NCI-H2029 treated with DMSO at 0.1 percent for 48 hours (cell line): Measurements from ENCODE around the gene POLR3E.

ENCODE experiments used
- DNase-seq: peaks from one replicate; lab custom pipeline; 2025; lab: John Stamatoyannopoulos, UW

POLR3E gene, protein sequence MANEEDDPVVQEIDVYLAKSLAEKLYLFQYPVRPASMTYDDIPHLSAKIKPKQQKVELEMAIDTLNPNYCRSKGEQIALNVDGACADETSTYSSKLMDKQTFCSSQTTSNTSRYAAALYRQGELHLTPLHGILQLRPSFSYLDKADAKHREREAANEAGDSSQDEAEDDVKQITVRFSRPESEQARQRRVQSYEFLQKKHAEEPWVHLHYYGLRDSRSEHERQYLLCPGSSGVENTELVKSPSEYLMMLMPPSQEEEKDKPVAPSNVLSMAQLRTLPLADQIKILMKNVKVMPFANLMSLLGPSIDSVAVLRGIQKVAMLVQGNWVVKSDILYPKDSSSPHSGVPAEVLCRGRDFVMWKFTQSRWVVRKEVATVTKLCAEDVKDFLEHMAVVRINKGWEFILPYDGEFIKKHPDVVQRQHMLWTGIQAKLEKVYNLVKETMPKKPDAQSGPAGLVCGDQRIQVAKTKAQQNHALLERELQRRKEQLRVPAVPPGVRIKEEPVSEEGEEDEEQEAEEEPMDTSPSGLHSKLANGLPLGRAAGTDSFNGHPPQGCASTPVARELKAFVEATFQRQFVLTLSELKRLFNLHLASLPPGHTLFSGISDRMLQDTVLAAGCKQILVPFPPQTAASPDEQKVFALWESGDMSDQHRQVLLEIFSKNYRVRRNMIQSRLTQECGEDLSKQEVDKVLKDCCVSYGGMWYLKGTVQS

GRCh38 chr16:22297114-22297870 lies at the start of gene POLR3E:
Gene POLR3E, plus strand, starts transcription at chr16:22297409. Its CDS starts 5,560 bp downstream, at chr16:22302969.
- peak; percentile 83 for DNase-seq

GRCh38 chr16:22250522-22250921 lies 46.7 kb upstream of the POLR3E start:
- no peak for DNase-seq

DNA sequence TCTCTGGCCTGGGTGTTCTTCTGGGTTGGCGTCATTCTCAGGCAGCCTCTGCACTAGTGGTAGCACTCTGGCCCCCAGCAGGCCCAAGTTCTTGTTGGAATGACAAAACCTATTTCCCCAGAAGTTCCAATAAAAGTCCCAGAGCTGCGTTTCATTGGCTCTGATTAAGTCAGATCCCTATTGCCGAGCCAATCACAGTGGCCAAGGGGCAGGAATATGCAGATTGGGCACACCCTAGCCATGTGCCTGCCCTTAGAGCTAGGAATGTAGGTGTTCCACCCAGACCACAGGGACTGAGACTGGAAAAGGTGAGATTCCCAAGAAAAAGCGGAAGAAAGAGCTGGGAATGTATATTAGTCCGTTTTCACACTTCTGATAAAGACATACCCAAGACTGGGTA lies 44.9 kb upstream of the POLR3E start:
- DNase-seq = no peak

DNA sequence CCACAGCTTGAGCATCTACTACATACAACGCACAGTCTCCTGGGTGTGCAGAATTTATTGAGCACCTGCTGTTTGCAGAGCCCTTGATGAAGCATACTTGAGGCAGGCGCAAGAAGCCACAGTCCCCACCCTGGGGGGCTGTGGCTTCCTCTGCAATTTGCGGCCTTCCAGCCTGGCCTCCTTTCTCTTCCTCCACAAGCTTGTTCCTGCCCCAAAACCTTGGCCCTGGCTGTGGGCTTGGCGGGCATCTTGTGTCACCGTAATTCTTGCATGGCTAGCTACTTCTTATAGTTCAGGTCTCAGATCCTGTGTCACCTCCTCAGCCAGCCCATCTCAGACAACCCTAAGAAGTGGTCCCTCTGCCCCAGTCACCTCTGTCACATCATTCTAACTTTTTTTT lies 43.9 kb upstream of the POLR3E start:
- no peak for DNase-seq

- DNase-seq = no peak
Measured at GRCh38 chr16:22255335-22255734, 41.9 kb upstream of the POLR3E start.

GRCh38 chr16:22257440-22257839 lies 39.8 kb upstream of the POLR3E start:
- DNase-seq = no peak

GRCh38 chr16:22260490-22260889 lies 36.7 kb upstream of the POLR3E start:
- no peak for DNase-seq

GRCh38 chr16:22262460-22262859 lies 34.7 kb upstream of the POLR3E start:
- no peak for DNase-seq

GRCh38 chr16:22264786-22265185 lies 32.4 kb upstream of the POLR3E start:
- DNase-seq = no peak

DNA sequence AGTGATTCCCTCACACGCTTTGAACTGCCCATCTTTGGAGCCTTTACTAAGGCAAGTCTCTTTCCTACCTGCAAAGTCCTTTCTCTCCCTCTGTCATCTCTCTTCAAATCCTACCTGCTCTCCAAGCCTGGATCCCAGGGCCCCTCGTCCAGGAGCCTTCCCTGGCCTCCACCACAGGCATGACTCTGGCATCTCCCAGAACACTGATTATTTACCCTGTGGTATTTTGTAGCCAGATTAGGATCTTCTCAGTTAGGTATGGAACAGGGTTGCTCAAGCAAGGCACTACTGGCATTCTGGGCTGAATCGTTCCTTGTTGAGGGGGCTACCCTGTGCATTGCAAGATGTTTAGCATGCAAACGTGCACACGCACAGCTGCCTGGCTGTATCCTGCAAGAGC lies 31.9 kb upstream of the POLR3E start:
- no peak for DNase-seq

GRCh38 chr16:22266546-22266945 lies 30.7 kb upstream of the POLR3E start:
- no peak for DNase-seq

DNA sequence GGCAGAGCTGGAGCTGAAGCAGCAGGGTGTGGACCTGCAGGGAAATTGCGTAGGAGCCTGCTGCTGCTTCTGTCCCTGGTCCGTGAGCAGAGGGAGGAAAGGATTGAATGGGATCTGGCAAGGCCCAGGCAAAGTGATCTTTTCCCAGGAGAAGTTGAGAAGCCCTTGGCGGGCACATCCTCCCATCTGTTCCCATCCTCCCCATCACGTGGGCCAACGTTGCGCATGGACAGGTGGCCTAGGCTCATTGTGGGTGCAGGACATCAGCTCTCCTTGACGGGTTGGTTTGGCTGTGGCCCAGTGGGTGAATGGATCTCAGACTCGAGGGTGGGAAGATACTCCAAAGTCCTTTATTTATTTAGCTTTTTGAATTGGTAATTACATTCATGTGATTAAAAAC lies 29.4 kb upstream of the POLR3E start:
- DNase-seq = peak; percentile 21

- DNase-seq = no peak
Measured at GRCh38 chr16:22270525-22270924, 26.7 kb upstream of the POLR3E start.

- no peak for DNase-seq
Measured at GRCh38 chr16:22272870-22273650, 24.1 kb upstream of the POLR3E start.

- no peak for DNase-seq
Measured at GRCh38 chr16:22274916-22275315, 22.3 kb upstream of the POLR3E start.

DNA sequence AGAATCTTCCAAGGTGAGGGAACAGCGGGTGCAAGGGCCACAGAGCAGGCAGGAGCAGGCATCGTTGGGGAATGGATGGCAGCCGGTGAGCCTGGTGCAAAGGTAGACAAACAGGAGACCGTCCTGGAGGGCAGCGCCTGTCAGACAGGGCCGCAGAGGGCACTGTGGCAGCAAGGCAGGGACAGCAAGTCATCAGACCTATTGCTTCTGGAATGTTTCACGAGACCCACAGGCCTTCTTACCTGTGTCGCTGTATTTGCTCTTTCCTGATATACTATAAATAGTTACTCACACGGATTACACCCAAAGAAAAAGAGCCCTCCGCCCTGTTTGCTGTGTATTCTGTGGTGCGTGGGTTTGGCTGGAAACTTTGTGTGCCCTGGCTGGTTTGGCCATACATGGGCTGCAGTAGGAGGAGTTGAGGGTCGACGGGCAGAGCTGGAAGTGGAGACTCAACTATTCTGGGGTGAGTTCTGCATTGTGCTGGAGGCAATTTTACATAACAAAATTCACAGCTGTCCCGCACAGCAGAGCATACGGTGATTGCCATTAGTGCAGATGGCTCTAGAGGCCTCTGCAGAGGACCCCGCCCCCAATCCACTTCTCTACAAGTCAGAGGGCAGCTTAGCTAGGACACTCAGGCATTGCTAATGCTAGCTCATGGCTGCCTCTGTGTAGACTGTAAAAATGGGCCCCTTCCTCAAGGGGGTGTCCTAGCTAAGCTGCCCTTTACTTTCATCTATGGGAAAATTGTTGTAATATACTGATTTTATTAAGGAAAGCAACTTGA lies 18.6 kb upstream of the POLR3E start:
- no peak for DNase-seq

DNA sequence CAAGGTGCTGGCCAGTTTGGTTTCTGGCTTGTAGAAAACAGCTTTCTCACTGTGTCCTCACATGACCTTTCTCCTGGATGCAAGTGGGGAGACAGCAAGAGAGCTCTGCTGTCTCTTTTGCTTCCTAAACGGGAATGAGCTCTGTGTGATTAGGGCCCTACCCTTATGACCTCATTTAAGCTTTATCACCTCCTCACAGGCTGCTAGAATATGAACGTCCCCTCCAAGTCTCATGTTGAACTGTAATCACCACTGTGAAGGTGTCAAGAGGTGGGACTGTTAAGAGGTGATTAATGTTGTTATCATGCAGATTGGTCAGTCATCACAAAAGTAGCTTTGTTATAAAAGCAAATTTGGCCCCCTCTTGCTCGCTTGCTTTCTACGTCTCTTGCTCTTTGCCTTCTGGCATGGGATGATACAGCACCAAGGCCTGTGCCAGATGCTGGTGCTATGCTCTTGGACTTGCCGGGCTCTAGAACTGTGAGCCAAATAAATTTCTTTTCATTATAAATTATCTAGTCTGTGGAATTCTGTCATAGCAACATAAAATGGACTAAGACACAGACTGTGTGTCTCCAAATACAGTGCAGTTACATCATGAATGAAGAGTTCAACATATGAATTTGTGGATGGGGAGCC lies 14.8 kb upstream of the POLR3E start:
- DNase-seq = no peak

- DNase-seq = no peak
Measured at GRCh38 chr16:22284637-22285036, 12.6 kb upstream of the POLR3E start.

- no peak for DNase-seq
Measured at GRCh38 chr16:22285080-22285479, 12.1 kb upstream of the POLR3E start.

GRCh38 chr16:22291020-22291419 lies 6.2 kb upstream of the POLR3E start:
- no peak for DNase-seq
